Stomach (tissue), 4 donors: ENCODE data around the gene CTXN3.

Experiments used
- CTCF ChIP-seq, 7 experiments: fragments of 450-650 bp in 4 of 7; fragments of 200-600 bp in 3 of 7; sonication (generic) in 3 of 7; IDR thresholded peaks; one replicate each; pipeline ENCODE4 v1.5.1; 2016 to 2019; ENCODE audit warnings: antibody characterized with exemption in 7 of 7, control low read depth in 2 of 7, mild to moderate bottlenecking in 1 of 7
- EP300 ChIP-seq: sonication (generic); formaldehyde crosslinking; IDR thresholded peaks from one replicate; pipeline ENCODE4 v1.6.1; 2017; ENCODE audit warnings: antibody characterized with exemption
- POLR2A ChIP-seq, 4 donors: fragments of 450-650 bp; IDR thresholded peaks; one replicate each; pipeline ENCODE4 v1.6.1; 2016; ENCODE audit warnings: antibody characterized with exemption in 4 of 4, control low read depth in 2 of 4, mild to moderate bottlenecking in 1 of 4, moderate library complexity in 1 of 4
- POLR2AphosphoS5 ChIP-seq, 3 donors: sonication (generic); formaldehyde crosslinking; IDR thresholded peaks; one replicate each; pipeline ENCODE4 v1.6.1; 2016; ENCODE audit warnings: antibody characterized with exemption in 3 of 3

DNA sequence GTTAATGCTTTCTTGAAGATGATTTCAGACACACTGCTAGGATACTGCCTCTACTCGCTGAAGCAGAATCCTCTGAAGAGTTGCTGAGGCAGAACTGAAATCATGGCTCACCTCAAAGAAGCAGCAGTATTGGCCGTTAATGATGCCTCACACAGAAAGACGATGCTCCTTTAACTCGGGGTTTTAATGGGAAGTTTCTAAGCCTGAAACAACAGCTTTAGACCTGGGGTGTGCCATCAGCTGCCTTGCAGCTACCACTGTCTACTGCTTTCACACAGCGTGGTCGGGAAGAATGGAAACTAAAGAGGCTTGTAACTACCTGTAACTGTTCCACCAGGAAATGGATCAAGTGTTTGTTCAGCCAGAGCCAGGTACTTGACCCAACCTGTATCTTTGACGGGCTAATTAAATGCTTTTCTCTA, at the start of gene CTXN3:
- TF ChIP-seq CTCF (IDR thresholded peaks at IDR 0.05) (no peak), POLR2AphosphoS5 (IDR thresholded peaks at IDR 0.05) (no peak), POLR2A (IDR thresholded peaks at IDR 0.05) (no peak), EP300 (no peak)
